GM10248 (cell line): ENCODE results near the gene ZC3H7A.

Experiments
- CTCF ChIA-PET: fragments of 300-600 bp; sonication (Branson Sonifier 250); formaldehyde crosslinking; extraction: SDS; loops from one replicate; lab custom pipeline; 2021; ENCODE audit warnings: antibody characterized with exemption; lab: Yijun Ruan, JAX
- POLR2A ChIA-PET: fragments of 350-650 bp; sonication (Branson Sonifier 250); formaldehyde crosslinking; extraction: SDS; loops from one replicate; lab custom pipeline; 2020; ENCODE audit warnings: antibody characterized with exemption; lab: Yijun Ruan, JAX
- DNase-seq: peaks from one replicate; pipeline ENCODE4 v3.0.0; 2012; ENCODE audit errors: extremely low spot score
- TF ChIP-seq, protein P1 (sequence below): IDR thresholded peaks from 2 replicates; pipeline ENCODE4 v1.5.1; 2012; ENCODE audit warnings: mild to moderate bottlenecking, low read depth; ENCODE audit errors: extremely low read depth, missing control alignments, control extremely low read depth

The ZC3H7A gene

DNA sequence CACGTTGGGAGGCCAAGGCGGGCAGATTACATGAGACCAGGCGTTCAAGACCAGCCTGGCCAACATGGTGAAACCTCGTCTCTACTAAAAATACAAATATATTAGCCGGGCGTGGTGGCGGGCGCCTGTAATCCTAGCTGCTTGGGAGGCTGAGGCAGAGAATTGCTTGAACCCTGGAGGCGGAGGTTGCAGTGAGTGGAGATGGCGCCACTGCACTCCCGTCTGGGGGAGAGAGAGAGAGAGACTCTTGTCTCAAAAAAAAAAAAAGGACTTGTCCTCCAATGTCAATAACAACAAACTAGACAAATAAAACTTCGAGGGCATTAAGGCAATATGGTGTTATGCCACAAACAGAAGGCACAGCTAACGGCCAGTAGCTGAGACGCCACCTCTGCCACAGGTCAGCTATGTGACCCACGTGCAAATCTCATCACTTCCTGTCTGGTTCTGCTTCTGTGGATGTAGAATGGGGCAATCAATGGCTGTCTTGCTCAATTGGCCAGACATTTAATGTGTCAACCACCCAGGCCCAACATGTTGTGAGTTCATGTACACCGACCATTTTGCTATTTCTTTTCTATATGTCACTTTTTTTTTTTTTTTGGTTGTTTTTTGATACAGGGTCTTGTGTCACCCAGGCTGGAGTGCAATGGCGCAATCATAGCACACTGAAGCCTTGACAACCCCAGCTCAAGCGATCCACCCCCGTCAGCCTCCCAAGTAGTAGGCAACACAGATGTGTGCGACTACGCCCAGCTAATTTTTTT, 53.6 kb downstream of the ZC3H7A start:
- CTCF ChIA-PET: interaction anchor here (1.2 to 6.3 kb wide), 6 partner anchors 15 to 212 kb away, joined by 3 to 35 read pairs (median 4); partner anchors contain the start of gene ZC3H7A
- TF ChIP-seq, protein P1, sequence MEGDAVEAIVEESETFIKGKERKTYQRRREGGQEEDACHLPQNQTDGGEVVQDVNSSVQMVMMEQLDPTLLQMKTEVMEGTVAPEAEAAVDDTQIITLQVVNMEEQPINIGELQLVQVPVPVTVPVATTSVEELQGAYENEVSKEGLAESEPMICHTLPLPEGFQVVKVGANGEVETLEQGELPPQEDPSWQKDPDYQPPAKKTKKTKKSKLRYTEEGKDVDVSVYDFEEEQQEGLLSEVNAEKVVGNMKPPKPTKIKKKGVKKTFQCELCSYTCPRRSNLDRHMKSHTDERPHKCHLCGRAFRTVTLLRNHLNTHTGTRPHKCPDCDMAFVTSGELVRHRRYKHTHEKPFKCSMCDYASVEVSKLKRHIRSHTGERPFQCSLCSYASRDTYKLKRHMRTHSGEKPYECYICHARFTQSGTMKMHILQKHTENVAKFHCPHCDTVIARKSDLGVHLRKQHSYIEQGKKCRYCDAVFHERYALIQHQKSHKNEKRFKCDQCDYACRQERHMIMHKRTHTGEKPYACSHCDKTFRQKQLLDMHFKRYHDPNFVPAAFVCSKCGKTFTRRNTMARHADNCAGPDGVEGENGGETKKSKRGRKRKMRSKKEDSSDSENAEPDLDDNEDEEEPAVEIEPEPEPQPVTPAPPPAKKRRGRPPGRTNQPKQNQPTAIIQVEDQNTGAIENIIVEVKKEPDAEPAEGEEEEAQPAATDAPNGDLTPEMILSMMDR: no peak
- peak; percentile 35 for DNase-seq
- POLR2A ChIA-PET: interaction anchor here (0.6 to 2.1 kb wide), 9 partner anchors 8 to 99 kb away, joined by 3 to 17 read pairs (median 3); partner anchors contain the start of gene ZC3H7A

DNA sequence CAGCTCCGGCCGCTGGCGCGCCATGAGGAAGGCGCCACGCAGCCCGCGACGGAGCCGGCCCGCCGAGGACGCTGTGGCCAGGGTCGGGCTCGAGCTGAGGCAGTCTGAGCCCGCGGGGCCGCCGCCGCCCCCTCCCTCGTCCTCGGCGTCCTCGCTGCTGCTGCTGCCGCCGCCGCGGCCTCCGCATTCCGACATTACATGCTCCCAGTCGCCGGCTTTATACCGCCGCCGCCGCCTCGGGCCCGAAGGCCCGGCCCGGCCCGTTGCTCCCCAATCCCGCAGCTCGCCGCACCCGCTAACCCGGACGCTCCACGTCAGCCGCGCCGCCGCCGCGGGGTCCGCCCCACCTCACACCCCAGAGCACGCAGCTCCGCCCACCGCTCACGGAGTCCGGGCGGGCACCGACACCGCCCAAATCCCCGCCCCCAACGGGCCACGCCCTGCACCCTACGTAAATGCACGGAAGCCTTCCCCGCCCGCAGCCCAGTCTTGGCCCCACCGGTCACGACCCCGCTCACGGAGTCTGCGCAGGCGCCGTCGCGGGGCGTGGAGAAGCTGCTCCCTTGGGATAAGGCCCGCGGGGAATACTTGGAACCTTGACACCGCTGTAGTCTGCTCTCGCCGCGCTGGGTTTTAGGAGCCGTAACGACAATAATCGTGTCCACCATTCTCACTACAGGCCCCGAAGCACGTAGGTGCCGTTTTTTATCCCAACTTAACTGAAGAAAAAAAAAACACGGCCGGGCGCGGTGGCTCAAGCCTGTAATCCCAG, 54.3 kb downstream of the ZC3H7A start, which contains the start of gene TXNDC11:
TSS of gene TXNDC11 (minus strand) at position 322 of the 772 bp plus-strand sequence. CDS start at position 195, 127 bp downstream.
- DNase-seq: peak; percentile 97
- ChIA-PET CTCF (interaction anchor here (1.2 to 6.3 kb wide), 7 partner anchors 16 to 778 kb away, joined by 3 to 35 read pairs (median 4); partner anchors contain the start of gene ZC3H7A), POLR2A (interaction anchor here (0.6 to 2.1 kb wide), 17 partner anchors 9 to 1043 kb away, joined by 3 to 17 read pairs (median 3); partner anchors contain the start of genes SOCS1 and ZC3H7A)
- TF ChIP-seq, protein P1: no peak

DNA sequence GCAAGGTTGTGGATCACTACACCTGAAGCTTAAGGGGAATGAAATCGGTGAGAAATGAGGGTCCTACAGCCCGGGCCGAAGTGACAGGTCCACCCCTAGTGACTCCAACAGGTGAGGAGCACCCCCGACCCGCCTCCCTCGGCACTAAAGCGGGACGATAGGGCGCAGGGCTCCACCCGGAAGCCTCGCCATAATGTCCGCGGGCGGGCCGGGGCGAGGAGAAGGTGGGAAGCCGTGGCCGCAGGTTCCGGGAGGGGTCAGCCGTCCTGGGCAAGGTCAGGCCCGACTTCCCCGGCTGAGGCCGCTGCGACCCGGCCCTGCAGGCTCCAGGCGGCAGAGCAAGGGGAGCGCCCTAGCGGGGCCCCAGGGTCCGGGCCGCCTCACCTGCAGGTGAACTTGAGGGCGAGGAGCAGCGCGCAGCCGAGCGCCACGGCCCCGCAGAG, 54.9 kb downstream of the ZC3H7A start:
- ChIA-PET POLR2A (interaction anchor here (0.6 to 2.1 kb wide), 14 partner anchors 8 to 1044 kb away, joined by 3 to 17 read pairs (median 3); partner anchors contain the start of genes SOCS1 and ZC3H7A), CTCF (interaction anchor here (1.2 to 6.3 kb wide), 6 partner anchors 16 to 778 kb away, joined by 3 to 35 read pairs (median 4); partner anchors contain the start of gene ZC3H7A)
- TF ChIP-seq, protein P1: no peak
- DNase-seq: peak; percentile 40

DNA sequence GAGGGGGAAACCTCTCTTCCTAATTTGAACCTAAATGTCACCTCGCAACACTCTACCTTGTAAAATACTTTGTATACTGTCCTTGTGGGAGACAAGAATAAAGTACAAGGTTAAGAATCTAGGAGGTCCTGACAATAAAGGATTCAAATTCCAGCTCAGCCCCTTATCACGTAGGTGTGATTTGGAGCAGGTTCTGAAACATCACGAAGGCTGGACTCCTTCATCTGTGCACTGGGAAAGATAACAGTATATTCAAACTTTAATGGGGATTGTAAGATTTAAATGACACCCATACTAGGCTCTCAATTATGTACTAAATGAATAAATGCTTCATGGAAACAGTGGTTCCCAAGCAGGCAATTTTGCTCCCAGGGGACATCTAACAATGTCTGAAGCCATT, 56.5 kb downstream of the ZC3H7A start:
- POLR2A ChIA-PET: no interaction called here
- TF ChIP-seq, protein P1: no peak
- CTCF ChIA-PET: interaction anchor here (6.3 kb wide), 1 partner anchor 57 kb away, joined by 35 read pairs; the partner anchor contains the start of gene ZC3H7A
- DNase-seq: no peak

DNA sequence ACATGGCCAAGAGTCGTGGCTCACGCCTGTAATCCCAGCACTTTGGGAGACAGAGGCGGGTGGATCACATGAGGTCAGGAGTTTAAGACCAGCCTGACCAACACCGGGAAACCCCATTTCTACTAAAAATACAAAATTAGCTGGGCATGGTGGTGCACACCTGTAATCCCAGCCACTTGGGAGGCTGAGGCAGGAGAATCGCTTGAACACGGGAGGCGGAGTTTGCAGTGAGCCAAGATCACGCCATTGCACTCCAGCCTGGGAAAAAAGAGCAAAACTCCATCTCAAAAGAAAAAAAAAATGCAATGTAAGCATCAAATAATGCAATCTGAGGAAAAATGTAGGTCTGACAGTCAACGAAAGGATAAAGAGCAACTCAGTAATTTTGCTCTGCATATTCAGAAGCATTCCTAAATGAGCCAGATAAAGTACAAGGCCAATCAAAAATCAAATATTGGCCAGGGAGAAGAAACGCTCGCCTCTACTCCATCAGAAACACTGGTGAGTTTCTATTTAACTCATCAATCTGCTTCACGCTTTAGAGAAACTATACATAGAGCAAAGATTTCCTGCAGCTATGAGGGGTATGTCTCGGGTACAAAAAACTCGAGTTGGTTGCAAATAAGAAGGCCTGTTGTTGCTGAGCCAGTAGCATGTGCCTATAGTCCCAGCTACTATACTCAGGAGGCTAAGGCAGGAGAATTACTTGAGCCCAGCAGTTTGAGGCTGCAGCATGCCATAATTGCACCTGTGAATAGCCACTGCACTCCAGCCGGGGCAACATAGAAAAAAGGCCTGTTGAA, 58.1 kb downstream of the ZC3H7A start:
- peak; percentile 48 for DNase-seq
- CTCF ChIA-PET: interaction anchor here (1.0 to 6.3 kb wide), 4 partner anchors 11 to 59 kb away, joined by 3 to 35 read pairs (median 4); partner anchors contain the start of gene ZC3H7A
- TF ChIP-seq, protein P1: no peak
- POLR2A ChIA-PET: no interaction called here
